ENCODE results near the gene IFIT3.
"Not testable (repeated sequence)": the region's sequence is repeated elsewhere in the genome, so short reads cannot be mapped to it uniquely, and the experiment has no call there.

Gene IFIT3, protein sequence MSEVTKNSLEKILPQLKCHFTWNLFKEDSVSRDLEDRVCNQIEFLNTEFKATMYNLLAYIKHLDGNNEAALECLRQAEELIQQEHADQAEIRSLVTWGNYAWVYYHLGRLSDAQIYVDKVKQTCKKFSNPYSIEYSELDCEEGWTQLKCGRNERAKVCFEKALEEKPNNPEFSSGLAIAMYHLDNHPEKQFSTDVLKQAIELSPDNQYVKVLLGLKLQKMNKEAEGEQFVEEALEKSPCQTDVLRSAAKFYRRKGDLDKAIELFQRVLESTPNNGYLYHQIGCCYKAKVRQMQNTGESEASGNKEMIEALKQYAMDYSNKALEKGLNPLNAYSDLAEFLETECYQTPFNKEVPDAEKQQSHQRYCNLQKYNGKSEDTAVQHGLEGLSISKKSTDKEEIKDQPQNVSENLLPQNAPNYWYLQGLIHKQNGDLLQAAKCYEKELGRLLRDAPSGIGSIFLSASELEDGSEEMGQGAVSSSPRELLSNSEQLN

DNA sequence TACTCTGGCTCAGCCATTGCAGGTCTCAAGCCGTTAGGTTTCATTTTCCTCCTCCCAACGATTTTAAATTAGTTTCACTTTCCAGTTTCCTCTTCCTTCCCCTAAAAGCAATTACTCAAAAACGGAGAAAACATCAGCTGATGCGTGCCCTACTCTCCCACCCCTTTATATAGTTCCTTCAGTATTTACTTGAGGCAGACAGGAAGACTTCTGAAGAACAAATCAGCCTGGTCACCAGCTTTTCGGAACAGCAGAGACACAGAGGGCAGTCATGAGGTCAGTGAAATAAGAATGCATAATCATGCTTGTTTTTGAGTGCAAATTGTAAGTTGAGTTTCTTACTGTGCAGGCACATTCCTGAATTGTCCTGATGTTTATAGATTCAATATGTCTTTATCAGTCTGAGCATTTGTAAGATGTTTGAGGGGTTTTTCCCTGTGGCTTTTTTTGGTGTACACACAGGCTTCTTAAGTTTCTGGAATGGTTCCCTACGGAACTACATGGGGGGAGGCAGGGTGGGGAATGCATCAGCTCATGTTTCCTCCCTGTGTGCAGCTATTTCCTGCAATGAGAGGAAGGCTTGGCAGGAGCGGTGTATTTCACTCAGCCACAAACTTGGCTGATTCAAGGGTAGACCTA, at the start of gene IFIT3:
Gene IFIT3, plus strand, starts transcription at position 195 of the 639 bp plus-strand sequence. Its CDS starts 77 bp downstream, at position 272.
- peak; percentile 89 to 99 (median 97) for DNase-seq

DNA sequence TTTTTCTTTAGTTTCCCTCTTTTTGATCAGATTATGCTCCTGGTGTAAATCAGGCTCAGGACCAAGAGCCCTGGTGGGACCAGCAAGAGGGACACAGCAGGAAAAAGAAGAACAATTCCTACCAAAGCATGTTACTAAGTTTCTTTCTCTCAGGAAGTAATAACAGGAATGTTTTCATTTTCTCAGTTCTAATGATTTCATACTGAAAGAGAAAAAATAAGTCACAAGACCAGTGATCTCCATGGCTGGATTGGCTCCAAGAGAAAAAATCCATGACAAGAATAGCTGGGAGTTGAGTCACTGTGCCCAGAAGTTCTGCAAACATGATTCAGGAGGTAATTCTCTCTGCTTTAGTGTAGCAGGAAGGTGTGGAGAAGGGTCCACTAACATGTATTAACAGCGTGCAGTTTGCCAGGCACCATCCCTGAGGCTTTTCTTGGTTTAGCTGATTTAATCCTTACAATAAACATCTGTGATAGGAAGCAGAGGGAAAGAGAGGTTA, 49.7 kb upstream of the IFIT3 start:
- peak; percentile 85 to 97 (median 92) for DNase-seq

DNA sequence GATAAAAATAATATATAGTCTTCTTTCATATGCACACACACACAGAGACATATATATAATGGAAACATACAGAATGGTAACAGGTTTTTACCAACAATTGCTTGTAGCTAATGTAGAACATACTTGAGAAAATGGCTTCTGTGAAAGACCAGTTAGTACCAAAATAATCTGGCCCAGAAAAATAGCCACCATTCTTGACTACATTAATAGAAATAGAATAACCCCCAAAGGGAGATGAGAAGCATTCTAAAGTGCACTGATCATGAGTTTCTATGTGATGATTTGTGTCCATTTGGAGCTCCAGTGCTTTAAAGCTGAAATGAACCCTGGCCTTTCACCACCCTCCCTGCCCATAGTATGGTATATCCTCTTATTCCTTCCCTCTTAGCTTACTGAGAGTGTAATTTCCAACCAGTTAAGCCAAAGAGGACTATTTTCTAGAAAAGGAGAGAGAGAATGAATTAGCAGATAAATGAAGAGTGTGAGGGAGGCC, 48.9 kb upstream of the IFIT3 start:
- no peak for DNase-seq

DNA sequence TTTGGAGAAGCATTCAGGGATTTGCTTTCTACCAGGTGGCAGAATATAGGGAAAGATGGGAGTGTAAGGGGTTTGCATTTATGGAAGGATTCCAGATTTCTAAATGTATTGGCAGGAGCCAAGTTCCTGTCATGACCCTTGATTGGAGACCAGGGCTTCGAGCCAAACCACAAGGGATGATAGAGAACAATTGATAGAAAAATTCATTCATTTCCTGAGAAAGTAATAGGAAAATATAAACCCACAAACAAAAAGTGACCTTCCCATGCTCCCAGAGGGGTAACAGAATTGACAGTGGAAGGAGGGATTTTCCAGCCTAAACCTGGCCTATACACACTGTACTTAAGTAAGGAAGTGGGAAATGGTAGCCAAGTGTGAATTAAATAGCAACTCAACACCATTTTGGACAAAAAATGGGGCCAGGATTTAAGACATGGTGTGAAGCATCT, 48.4 kb upstream of the IFIT3 start:
- no peak for DNase-seq

DNA sequence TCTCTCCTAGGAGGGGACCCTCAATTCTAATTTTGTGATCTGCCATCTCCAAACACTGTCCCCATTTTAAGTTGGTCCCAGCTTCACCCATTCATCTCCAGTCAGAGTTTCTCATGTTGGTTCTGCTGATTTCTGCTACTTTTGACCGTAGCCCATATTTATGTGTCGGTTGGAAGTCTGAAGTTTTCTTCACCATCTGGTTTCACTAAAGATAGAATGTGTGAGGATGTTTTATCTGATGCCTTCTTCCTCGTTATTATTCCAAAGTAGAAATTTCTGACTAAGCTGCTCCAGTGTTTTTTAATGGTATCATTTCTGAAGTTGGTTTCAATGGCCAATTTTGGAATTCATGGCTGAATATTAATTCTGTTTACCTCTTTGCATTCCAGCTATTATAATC, 47.3 kb upstream of the IFIT3 start:
- DNase-seq, result no peak

DNA sequence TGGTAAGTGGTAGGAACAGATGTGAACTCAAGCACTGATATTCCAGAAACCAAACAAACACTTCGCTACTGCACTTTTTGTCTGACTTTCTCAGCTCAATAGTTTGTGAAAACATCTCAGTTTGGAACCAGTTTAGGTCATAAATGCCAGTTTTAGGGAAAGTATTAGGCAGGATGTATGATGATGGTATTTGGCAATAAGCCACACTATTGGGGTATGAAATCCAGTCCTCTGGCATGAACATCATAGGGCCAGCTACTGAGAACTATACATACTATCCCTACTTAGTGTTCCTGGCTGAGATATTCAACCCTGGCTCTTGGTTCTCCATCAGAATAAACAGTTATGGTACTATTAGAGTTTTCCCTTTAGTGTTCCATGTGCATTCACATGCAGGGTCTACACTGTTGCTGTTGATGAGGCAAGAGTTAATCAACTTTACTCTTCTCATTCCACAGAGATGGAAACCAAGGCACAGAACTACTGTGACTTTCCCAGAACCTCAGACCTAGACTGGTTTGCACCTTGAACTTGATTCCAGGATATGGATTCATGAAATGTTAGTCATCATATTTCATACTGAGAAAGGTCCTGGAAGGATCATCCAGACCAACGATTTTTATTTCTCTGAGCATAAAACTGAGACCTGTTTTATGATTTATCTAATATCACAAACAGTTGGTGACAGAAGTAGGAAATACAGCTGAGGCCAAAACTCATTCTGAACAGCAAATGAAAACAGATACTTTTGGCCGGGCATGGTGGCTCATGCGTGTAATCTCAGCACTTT, 46.0 kb upstream of the IFIT3 start:
- DNase-seq, result no peak

DNA sequence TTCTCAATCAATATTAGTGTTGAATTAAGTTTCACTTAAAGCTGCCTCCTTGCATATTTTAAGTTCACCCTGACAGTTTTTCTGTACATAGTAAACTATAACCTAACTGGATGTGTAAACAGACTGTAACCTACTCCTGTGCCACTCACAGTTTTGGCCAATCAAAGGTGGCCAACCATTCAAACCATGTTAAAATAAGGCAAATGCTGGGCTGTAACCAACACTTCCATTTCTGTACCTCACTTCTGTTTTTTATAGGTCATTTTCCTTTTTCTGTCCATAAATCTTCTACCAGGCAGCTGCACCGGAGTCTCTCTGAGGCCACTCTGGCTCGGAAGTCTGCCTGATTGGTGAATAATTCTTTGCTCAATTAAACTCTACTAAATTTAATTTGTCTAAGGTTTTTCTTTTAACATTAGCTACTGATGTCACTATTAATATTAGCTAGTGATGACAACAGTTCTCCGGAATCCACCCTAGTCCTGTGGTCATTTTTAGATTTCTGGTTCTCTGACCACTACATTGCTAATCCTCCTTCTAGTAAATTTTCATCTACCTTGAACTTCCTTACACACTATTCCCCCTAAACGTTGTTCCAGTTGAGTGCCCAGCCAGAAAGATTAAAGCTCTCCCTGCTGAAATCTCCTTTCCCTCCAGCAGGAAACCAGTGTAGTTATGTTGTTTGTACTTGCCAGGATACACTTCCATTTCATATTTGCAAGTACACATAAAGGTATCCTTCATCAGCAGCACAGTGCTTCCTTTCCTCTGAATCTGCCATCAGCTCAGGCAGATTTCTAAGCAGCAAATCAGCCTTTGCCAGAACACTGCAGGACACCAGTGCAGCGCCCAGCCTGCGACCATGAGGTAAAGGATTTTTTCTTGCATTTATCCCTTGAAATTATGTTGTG, 44.5 kb upstream of the IFIT3 start:
- DNase-seq, result peak; percentile 60 to 82 (median 78)

DNA sequence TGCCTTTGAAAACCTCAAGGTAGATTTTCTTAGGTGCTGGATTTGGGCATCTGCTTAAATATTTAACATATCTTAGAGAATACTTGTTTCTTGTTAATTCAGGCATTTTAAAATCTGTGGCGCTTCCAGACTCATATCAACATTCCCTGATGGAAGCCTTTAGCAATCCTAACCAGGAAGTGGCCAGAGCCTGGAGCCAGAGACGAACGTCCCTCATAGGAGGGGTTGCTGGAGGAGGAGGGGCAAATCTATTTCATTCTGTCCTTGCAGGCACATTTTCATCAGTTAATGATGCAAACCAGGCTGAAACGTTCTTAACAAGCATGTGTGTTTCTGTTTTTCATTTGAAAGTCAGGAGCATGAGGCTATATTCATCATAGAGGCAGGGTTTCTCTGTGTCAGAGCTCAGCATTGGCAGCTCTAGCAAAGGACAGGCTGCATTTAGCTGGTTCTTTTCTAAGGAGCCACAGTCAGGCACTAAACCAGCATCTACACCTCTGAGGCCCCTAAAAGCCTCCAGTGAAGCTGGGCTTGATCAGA, 43.8 kb upstream of the IFIT3 start:
- no peak for DNase-seq

DNA sequence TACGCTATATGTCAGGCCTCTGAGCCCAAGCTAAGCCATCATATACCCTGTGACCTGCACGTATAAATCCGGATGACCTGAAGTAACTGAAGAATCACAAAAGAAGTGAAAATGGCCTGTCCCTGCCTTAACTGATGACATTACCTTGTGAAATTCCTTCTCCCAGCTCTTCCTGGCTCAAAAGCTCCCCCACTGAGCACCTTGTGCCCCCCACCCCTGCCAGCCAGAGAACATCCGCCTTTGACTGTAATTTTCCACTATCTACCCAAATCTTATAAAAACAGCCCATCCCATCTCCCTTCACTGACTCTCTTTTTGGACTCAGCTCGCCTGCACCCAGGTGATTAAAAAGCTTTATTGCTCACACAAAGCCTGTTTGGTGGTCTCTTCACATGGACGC, 43.1 kb upstream of the IFIT3 start:
- DNase-seq, result not testable (repeated sequence)

DNA sequence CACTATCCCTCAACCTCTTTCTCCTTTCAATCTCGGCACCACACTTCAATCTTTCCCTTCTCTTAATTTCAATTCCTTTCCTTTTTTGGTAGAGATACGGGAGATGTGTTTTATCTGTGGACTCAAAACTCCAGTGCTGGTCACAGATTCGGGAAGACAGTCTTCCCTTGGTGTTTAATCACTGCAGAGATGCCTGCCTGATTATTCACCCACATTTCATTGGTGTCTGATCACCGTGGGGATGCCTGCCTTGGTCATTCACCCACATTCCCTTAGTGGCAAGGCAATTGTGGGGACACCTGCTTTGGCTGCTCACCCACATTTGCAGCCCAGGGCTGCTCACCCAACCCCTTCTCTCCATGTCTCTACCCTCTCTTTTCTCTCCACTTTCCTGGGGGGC, 42.5 kb upstream of the IFIT3 start:
- DNase-seq, result not testable (repeated sequence)

DNA sequence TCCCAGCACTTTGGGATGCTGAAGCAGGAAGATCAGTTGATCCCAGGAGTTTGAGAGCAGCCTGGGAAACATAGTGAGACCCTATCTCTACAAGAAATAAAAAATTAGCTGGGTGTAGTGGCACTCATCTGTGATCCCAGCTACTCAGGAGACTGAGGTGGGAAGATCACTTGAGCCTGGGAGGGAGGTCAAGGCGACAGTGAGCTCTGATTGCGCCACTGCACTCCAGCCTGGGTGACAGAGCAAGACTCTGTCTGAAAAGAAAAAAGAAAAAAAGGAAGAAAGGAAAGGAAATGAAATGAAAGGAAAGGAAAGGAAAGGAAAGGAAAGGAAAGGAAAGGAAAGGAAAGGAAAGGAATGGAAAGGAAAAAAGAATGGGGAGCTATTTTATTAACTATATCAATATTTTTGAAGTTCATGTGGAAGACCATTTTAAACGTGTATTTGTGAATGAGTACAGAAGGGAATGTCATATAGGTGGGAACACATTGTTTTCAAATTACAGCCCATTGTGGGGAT, 33.0 kb upstream of the IFIT3 start:
- DNase-seq, result peak in 1 of 3 donors; percentile 21

DNA sequence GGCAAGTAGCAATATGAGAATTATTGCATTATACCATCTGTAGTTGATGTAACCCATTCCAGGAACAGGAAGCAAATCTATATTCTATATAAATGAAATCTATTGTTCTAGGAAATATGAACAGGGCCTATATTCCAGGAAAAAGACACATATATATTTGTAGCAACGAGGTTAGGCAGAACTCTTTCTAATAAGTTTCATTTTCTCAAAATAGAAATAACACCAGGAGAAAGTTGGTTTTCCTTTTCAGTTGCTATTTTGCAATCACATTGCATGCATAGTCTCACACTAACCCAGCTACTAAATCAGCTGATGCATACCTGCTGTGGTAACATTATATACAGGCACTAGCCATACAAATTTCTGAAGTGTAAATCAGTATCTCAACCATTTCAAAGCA, 32.2 kb upstream of the IFIT3 start:
- peak; percentile 65 to 94 (median 80) for DNase-seq

DNA sequence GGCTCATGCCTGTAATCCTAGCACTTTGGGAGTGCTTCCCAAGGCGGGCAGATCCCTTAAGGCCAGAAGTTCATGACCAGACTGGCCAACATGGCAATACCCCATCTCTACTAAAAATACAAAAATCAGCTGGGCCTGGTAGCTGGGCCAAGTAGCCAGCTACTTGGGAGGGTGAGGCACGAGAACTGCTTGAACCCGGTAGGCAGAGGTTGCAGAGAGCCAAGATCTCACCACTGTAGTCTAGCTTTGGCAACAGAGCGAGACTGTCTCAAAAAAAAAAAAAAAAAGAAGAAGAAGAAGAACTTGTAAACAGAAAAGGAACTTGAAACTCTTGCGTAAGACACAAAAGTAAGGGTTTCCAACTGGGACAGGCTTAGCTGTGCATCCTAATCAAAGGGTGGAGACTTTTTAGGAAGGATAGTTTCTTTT, 31.6 kb upstream of the IFIT3 start:
- DNase-seq, result peak; percentile 85 to 98 (median 95)

DNA sequence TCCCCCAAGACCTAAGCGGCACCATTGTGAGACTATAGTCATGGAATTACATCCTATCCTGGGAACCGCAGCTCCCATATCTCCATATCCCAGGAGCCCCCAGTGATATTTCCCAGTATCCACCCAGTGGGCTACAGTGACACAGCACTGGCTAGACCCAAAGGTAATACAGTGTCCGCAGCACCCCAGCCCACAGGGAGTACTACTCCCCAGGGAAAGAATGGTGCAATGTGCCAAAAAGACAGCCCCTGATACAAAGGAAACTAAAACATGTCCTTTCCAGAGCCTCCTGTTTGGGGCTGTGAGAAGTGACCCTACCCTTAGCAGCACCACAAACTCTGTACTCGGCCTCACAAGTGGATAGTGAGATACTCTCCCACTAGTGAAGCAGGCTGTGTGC, 30.4 kb upstream of the IFIT3 start:
- DNase-seq, result no peak

DNA sequence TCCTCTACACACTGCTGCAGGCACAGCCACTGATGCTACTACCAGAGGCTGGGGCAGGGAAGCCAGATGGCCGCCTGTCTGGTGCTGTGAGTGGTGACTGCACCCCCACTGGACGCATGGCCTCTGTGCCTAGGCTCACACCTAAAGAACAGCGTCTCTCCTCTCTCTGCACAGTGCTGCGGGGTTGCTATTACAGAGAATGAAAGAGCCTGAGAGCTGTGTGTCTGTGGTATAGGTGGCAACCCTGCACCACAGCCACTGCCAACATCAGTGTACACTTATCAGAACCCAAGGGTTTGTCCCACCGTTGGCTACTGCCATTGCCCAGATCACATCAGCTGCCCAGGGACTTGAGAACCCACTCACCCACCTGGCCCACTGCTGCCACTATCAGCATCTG, 30.0 kb upstream of the IFIT3 start:
- DNase-seq, result no peak

DNA sequence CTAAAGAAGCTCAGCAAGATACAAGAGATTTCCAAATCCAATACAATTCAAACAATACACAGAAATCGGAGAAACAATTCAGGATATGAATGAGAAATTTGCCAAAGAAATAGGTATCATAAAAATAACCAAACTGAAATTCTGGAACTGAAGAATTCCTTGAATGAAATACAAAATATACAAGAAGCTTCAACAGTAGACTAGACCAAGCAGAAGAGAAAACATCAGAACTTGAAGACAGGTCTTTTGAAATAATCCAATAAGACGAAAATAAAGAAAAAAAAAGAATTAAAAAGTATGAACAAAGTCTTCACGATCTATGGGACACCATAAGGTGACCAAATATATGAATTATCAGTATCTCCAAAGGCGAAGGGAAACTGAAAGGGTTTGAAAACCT, 28.8 kb upstream of the IFIT3 start:
- DNase-seq, result peak in 1 of 3 donors; percentile 27

DNA sequence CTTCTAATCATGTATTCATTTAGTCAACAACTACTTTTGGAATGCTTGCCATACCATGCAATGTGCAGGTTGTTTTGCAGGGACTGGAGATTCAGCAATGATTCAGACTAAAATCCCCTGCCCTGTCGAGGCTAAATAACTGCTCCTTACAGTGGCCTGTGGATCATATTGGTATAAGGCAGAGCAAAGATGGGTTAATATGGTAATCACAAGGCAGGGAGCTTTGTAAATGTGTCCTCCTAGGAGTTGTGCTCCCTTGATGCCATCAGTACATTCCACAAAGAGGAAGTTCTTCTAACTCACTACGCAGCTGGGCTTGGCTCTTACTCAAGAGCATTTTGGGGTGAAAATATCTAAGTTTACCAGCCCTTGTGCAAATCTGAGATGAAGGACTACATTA, 26.6 kb upstream of the IFIT3 start:
- DNase-seq, result peak; percentile 83 to 95 (median 90)

DNA sequence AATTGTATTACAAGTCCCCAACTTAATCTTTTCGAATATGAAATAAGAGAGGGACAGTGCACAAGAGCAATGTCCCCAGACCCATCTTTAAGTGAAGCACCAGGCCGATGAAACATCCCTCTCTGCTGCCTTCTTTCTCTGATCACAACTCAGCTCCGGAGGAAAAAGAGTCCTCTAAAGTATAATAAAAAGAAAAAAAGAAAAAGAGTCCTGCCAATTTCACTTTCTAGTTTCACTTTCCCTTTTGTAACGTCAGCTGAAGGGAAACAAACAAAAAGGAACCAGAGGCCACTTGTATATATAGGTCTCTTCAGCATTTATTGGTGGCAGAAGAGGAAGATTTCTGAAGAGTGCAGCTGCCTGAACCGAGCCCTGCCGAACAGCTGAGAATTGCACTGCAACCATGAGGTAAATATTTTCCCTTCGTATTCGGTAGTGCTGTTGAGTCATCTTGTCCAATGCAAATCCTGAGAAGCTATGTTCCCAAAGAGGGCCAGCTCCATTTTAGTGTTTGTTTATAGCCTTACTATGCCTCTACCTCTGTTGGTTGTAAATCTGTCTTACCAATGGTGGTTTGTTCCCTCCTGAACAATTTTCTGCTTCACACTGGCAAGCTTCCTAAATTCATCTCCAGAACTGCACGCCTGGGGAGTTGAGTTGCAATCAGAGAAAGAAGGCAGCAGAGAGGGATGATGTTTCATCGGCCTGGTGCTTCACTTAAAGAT, 25.9 kb upstream of the IFIT3 start, which contains the start of gene IFIT2:
Gene IFIT2, plus strand, starts transcription at position 326 of the 725 bp plus-strand sequence. Its CDS starts 78 bp downstream, at position 404.
- DNase-seq, result peak; percentile 89 to 96 (median 96)

DNA sequence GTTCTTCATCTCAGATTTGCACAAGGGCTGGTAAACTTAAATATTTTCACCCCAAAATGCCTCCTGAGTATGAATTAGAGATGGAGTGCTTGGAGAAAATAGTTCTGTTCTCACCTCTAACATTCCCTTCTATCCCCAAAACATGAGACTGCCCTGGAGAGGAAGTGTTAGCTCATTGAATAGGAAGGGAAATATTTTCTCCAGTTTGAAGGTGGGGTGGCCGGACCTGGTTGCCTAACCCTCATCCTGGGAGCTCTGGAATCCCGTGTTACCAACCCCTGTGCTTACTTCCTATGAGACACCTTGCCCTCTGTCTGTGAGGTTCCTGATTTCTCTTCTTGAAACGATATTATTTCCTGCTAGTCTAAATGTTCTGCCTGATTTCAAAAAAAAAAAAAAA, 25.2 kb upstream of the IFIT3 start:
- DNase-seq, result peak; percentile 46 to 52 (median 48)

DNA sequence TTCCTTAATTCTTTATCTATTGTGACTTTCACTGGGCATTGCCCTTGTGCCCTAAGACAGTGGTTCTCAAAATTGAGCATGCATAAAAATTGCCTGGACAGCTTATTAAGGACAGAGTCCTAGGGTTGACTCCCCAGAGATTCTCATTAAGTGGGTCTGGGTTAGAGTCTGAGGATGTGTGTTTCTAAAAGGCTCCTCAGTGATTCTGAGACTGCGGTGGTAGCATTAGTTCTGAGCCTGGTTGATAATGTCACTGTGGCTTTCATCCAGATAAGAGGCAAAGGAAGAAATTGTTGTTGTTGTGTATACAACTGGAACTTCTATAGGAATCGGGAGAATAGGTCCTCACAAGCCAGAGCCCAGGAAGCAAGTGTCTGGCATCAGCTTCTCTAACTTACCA, 24.6 kb upstream of the IFIT3 start:
- no peak for DNase-seq
